Skeletal muscle satellite cell (primary cell): Measurements from ENCODE around the gene PALM.

Experiments
- H3K27me3 ChIP-seq: 2 replicates; pipeline ENCODE4 v1.7.0; 2013; ENCODE audit warnings: low read length; ENCODE audit not compliant: control insufficient read depth, insufficient read depth
- H3K36me3 ChIP-seq: 2 replicates; pipeline ENCODE4 v1.7.0; 2013; ENCODE audit warnings: mild to moderate bottlenecking, control low read depth, low read length; ENCODE audit not compliant: insufficient read depth
- H3K4me1 ChIP-seq: 2 replicates; pipeline ENCODE4 v1.7.0; 2013; ENCODE audit warnings: low read length; ENCODE audit not compliant: control insufficient read depth, insufficient read depth
- H3K4me2 ChIP-seq: 2 replicates; pipeline ENCODE4 v1.7.0; 2013; ENCODE audit warnings: mild to moderate bottlenecking, low read length
- H3K4me3 ChIP-seq: 2 replicates; pipeline ENCODE4 v1.7.0; 2013; ENCODE audit warnings: low read length
- H3K9ac ChIP-seq: 2 replicates; pipeline ENCODE4 v1.7.0; 2013; ENCODE audit warnings: mild to moderate bottlenecking, low read depth, low read length, moderate library complexity
- H3K9me3 ChIP-seq: replicated peaks from 2 replicates; pipeline ENCODE4 v1.7.0; 2013; ENCODE audit warnings: mild to moderate bottlenecking, control low read depth, low read length

Gene PALM

GRCh38 chr19:795691-796581, 87.2 kb downstream of the PALM start:
- H3K9ac ChIP-seq, result peak overlapping the region; percentile 92
- peaks cover 28% of the 10 kb centered on the region for H3K36me3 ChIP-seq
- no peaks in the 10 kb centered on the region for H3K9me3 ChIP-seq
- H3K4me3 ChIP-seq, result peak overlapping the region; percentile 78
- no peaks in the 10 kb centered on the region for H3K27me3 ChIP-seq
- peaks cover 32% of the 10 kb centered on the region for H3K4me1 ChIP-seq
- H3K4me2 ChIP-seq, result peak overlapping the region; percentile 92

GRCh38 chr19:796692-797527, 88.2 kb downstream of the PALM start, which contains the start of gene PTBP1:
Gene PTBP1, plus strand, starts transcription at chr19:797452. Its CDS starts 46 bp downstream, at chr19:797498.
- Histone ChIP-seq H3K4me2 (peak within 1 kb of the TSS; percentile 100), H3K9me3 (no peaks in the 10 kb centered on the region), H3K4me3 (peak within 1 kb of the TSS; percentile 85), H3K9ac (peak within 1 kb of the TSS; percentile 93), H3K36me3 (peaks cover 36% of the 10 kb centered on the region), H3K27me3 (no peaks in the 10 kb centered on the region), H3K4me1 (peaks cover 42% of the 10 kb centered on the region)
